ENCODE results near the gene L2HGDH. TPM values are rescaled to one million over a fixed set of nuclear protein-coding genes. Genes with fewer than 3 reads are reported as not detected.

Gene L2HGDH
- total RNA-seq, 1 experiment from 2014 or later: 4.3 TPM

GRCh38 chr14:50230401-50230700 lies 81.7 kb downstream of the L2HGDH start:
- no peak for DNase-seq (ENCODE audit: low read depth)

DNA sequence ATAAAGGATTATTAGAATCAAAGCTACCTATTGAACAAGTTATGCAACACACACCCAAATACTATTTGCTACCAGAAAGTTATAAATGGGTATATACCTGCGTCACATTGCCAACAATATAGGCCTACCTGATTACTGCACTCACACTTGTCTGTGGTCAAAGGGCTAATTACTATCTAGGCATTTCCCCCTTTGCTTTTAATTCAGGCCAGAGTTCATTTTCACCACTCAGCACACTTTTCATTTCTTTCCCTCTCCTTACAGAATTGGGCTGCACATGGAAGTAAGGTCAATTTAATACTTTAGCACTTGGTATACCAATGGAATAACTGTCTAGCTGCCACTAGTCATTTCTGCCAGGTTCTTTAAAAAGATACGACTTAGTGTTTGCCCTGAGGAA lies 82.3 kb downstream of the L2HGDH start:
- DNase-seq (ENCODE audit: low read depth): no peak

GRCh38 chr14:50228313-50228712 lies 83.7 kb downstream of the L2HGDH start:
- DNase-seq (ENCODE audit: low read depth): no peak

DNA sequence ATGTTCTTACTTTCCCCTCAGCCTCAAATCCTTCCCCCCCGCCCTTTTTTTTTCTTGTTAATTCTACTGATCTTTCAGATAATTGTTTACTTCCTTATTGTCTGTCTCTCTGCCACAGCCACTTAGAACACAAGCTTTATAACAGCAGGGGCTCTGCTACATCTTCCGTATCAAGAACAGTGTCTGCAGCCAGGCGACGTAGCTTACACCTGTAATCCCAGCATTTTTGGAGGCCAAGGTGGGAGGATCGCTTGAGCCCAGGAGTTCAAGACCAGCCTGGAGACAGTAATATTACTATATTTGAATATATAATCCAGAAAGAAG lies 86.1 kb downstream of the L2HGDH start:
- no peak for DNase-seq (ENCODE audit: low read depth)

DNA sequence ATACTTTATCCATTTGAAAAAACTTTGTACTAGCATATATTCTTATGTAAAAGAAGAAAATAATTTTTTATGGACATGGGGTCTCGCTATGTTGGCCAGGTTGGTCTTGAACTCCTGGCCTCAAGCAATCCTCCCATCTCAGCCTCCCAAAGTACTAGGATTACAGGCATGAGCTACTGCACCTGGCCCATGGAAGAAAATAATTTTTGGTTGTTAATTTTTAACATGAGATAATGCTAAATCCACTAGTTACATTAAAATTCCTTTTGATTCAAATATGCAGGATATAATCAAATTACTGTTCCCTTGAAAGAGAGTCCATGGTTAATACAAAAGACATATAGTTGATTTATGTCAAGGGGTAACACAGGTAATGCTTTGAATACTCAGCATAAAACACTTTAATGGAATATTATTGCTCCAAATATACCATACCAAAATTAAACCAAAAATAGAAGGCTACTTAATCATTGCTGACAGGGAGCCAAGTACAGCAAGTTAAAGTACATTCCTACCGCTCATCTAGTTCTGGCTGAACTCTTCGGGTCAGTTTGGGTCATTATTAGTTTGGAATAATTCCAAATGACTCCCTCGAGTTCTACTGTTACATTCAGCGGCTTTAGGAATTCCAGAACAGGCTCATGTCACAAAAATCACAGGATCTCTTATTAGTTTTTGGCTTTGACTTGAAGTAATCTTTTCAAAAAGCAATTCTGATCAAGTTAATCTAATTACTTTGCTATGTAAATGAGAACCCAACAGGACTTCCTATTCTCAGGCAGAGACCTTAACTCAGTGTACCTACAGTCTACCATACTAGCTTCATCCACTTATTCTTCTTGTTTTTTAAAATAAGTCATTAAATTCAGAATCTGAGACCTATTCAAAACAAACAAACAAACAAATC lies 86.7 kb downstream of the L2HGDH start:
- peak; percentile 74 for DNase-seq (ENCODE audit: low read depth)

DNA sequence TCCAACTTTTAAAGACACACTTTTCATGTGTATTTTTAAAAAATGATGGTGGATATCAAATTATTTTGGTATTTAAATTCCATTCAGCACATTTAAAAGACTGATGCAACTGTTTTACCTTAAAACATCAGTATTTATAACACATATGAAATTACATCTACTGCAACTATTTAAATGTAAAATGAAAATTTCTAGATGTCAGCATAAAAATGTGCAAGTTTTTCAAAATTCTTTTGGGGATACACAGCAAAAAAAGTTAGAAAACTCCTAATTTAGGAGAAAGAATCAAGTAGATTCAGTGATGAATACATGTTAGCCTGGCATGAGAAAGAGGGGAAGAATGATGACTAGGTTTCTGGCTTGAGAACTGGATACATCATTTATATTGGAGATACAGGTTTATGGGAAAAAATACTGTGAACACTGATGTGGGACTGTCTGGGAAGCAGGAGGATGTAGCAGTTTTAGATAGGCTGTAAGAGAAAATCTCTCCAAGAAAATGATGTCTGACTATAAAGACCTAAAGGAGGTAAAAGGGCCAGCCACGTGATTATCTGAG lies 89.9 kb downstream of the L2HGDH start:
- no peak for DNase-seq (ENCODE audit: low read depth)

GRCh38 chr14:50218501-50218900 lies 93.5 kb downstream of the L2HGDH start:
- DNase-seq (ENCODE audit: low read depth): no peak

DNA sequence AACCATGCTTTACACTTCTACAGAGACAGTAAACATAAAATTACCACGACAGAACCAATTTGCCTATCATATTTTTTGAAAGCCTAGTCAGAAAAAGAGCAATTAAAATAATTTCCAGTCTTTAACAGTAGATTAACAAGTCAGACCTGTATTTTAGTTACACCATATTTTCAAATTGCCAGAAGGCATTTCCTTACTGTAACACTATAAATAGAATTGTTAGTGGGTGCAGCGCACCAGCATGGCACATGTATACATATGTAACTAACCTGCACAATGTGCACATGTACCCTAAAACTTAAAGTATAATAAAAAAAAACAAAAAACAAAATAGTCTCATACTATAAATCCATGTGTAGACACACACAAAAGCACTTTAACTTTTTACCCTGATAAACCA lies 96.6 kb downstream of the L2HGDH start:
- no peak for DNase-seq (ENCODE audit: low read depth)

GRCh38 chr14:50213795-50214194 lies 98.2 kb downstream of the L2HGDH start:
- no peak for DNase-seq (ENCODE audit: low read depth)

- DNase-seq (ENCODE audit: low read depth): no peak
Observed at GRCh38 chr14:50212726-50213125, 99.3 kb downstream of the L2HGDH start.

GRCh38 chr14:50210074-50210473 lies 102.0 kb downstream of the L2HGDH start:
- no peak for DNase-seq (ENCODE audit: low read depth)

DNA sequence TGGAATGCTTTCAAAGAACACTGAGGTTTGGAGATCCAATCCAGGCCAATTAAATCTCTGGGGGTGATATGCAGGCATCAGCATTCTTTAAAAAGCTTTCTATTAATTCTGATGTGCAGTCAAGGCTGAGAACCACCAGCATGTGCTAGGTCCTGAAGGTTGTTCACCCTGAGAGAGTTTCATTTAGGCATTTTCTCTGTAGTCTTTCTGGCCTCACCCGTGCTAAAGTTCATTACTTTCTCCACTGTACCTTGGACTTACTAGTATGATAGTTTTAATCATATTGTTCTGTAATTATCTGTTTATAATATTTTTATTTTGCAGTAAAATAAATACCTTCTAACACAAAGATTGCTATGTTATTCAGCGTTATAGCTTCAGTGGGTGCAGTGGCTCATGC lies 113.5 kb downstream of the L2HGDH start:
- DNase-seq (ENCODE audit: low read depth): no peak

DNA sequence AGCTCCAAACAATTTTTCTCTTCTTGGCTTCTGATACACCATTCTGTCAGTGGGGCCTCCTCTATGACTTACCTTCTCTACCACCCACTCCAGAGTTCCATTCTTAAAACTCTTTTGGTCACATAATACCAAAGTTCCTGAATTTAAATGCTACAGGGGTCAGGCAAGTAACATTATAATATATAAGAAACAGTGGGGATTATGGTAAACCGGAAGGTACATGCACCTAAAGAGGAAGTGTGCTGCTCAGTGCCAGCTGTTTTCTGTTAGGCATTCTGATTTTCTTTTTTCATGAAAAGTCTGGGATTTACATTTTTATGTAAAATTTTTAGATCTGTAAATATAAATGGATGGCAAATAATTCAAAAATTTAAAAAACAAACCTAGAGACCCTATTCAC lies 120.5 kb downstream of the L2HGDH start:
- no peak for DNase-seq (ENCODE audit: low read depth)

Other genes starting within 250 kb of the L2HGDH start
- gene VCPKMT, start 195.7 kb downstream of the L2HGDH start, total RNA-seq (2014; rRNA removed; shearing (Covaris generic)): 9.5 and 10.0 TPM in 2 replicates
- gene SOS2, start 80.7 kb downstream of the L2HGDH start, total RNA-seq (2014; rRNA removed; shearing (Covaris generic)): 19.3 and 21.6 TPM in 2 replicates
- gene DMAC2L, start 95 bp upstream of the L2HGDH start, total RNA-seq (2014; rRNA removed; shearing (Covaris generic)): 8.8 and 9.0 TPM in 2 replicates
- 4.6 and 7.3 TPM in 2 replicates for gene CDKL1, start 84.7 kb upstream of the L2HGDH start, total RNA-seq (2014; rRNA removed; shearing (Covaris generic))
- 30.5 and 51.4 TPM in 2 replicates for gene MAP4K5, start 220.3 kb upstream of the L2HGDH start, total RNA-seq (2014; rRNA removed; shearing (Covaris generic))
- 0.96 and 3.1 TPM in 2 replicates for gene ATL1, start 247.9 kb upstream of the L2HGDH start, total RNA-seq (2014; rRNA removed; shearing (Covaris generic))